HepG2 (cell line): ENCODE data around the gene MCMBP. TPM values are rescaled to one million over a fixed set of nuclear protein-coding genes. Genes with fewer than 3 reads are reported as not detected.
A peak's percentile ranks its signal among the peaks of the same experiment; 100 is the strongest.

Source experiments
- CAMTA2 ChIP-seq: sonication (generic); formaldehyde crosslinking; IDR thresholded peaks from 2 replicates; pipeline ENCODE4 v1.4.0; 2020; ENCODE audit warnings: mild to moderate bottlenecking, missing genetic modification reagents, borderline replicate concordance
- FOXK1 ChIP-seq: sonication (generic); formaldehyde crosslinking; IDR thresholded peaks from 2 replicates; pipeline ENCODE4 v1.4.0; 2020; ENCODE audit warnings: low read depth, missing genetic modification reagents, borderline replicate concordance
- GABPA ChIP-seq, 2 experiments: IDR thresholded peaks; 2 replicates each; pipeline ENCODE4 v1.6.1; 2011 to 2016; ENCODE audit warnings: low read depth in 2 of 2, low read length in 1 of 2, missing biosample characterization in 1 of 2, missing genetic modification characterization in 1 of 2
- HCFC1 ChIP-seq: fragments of 150-350 bp; IDR thresholded peaks from 2 replicates; pipeline ENCODE4 v1.6.1; 2014; ENCODE audit warnings: low read depth, low read length
- JUND ChIP-seq: sonication (generic); formaldehyde crosslinking; IDR thresholded peaks from 2 replicates; pipeline ENCODE4 v1.8.0; 2022; ENCODE audit warnings: mild to moderate bottlenecking, missing genetic modification reagents
- MTERF4 ChIP-seq: sonication (generic); formaldehyde crosslinking; IDR thresholded peaks from 2 replicates; pipeline ENCODE4 v1.8.0; 2023; ENCODE audit warnings: mild to moderate bottlenecking, missing genetic modification reagents
- NCOA2 ChIP-seq: sonication (generic); formaldehyde crosslinking; IDR thresholded peaks from 2 replicates; pipeline ENCODE4 v1.8.0; 2022; ENCODE audit warnings: inconsistent platforms
- RBM39 ChIP-seq: fragments of 200-400 bp; formaldehyde crosslinking; IDR thresholded peaks from one replicate; pipeline ENCODE4 v1.6.1; 2018; ENCODE audit warnings: antibody characterized with exemption, mild to moderate bottlenecking, low read depth, low read length; ENCODE audit not compliant: poor library complexity, severe bottlenecking
- ZFP82 ChIP-seq: sonication (generic); formaldehyde crosslinking; IDR thresholded peaks from 2 replicates; pipeline ENCODE4 v1.5.1; 2020; ENCODE audit warnings: mild to moderate bottlenecking, missing genetic modification reagents, borderline replicate concordance
- ZNF142 ChIP-seq: sonication (generic); formaldehyde crosslinking; IDR thresholded peaks from 2 replicates; pipeline ENCODE4 v1.4.0; 2020; ENCODE audit warnings: missing genetic modification reagents
- ZNF317 ChIP-seq: sonication (generic); formaldehyde crosslinking; IDR thresholded peaks from 2 replicates; pipeline ENCODE4 v1.5.0; 2020; ENCODE audit warnings: mild to moderate bottlenecking, missing genetic modification reagents
- ZNF34 ChIP-seq: sonication (generic); formaldehyde crosslinking; IDR thresholded peaks from 2 replicates; pipeline ENCODE4 v1.4.0; 2020; ENCODE audit warnings: mild to moderate bottlenecking, missing genetic modification reagents, borderline replicate concordance
- ZNF710 ChIP-seq: sonication (generic); formaldehyde crosslinking; IDR thresholded peaks from 2 replicates; pipeline ENCODE4 v1.5.0; 2020; ENCODE audit warnings: mild to moderate bottlenecking, missing genetic modification reagents, borderline replicate concordance
- ZNF780A ChIP-seq: sonication (generic); formaldehyde crosslinking; IDR thresholded peaks from 2 replicates; pipeline ENCODE4 v1.8.0; 2022; ENCODE audit warnings: mild to moderate bottlenecking, missing genetic modification reagents, moderate library complexity
- ZNF816 ChIP-seq: sonication (generic); formaldehyde crosslinking; IDR thresholded peaks from 2 replicates; pipeline ENCODE4 v1.8.0; 2022; ENCODE audit warnings: missing genetic modification reagents, mild to moderate bottlenecking, borderline replicate concordance
- polyA plus RNA-seq, 8 experiments: library from polyadenylated mRNA; depleted of rRNA in 3 of 8; stranded (reverse) in 7 of 8; unstranded in 1 of 8; fragments of >200 nt; fragmentation: Illumina TruSeq in 4 of 8; extraction: Trizol in 4 of 8; gene quantifications; 2 replicates each; pipeline versions ENCODE4 v1.2.1 to v1.2.3, GENCODE V29; 2011 to 2016; ENCODE audit warnings: low read depth in 4 of 8, missing spikeins in 1 of 8, mixed read lengths in 1 of 8; ENCODE audit not compliant: insufficient read depth in 1 of 8
- total RNA-seq, 5 experiments: library from RNA; depleted of rRNA; stranded (reverse); fragments of >200 nt; fragmentation: Illumina TruSeq; extraction: Trizol; gene quantifications; 2 replicates each; pipeline ENCODE4 v1.2.3, GENCODE V29; 2016; ENCODE audit warnings: low read depth in 1 of 5

Gene MCMBP
- total and polyA plus RNA-seq, 2 of the 13 experiments (the other 11 are each of a cell fraction or from before 2014, with no cell fraction given): 35.7 to 62.4 TPM

GRCh38 chr10:119872860-119873681 is 428 bp upstream of the MCMBP start (continued):
- TF ChIP-seq HCFC1: peak; percentile 71
- no peak for TF ChIP-seq ZNF142 (CRISPR knock-in tag)
- no peak for TF ChIP-seq ZNF780A (CRISPR knock-in tag)
- peak; percentile 64; the same call in 1 of the 2 replicates for TF ChIP-seq MTERF4 (CRISPR knock-in tag)
- 0 out of 2 replicates have a peak, but pooled peaks have one; percentile 16 for TF ChIP-seq FOXK1 (CRISPR knock-in tag)
- no peak for TF ChIP-seq ZFP82 (CRISPR knock-in tag)
- TF ChIP-seq NCOA2 (CRISPR knock-in tag): no peak
- TF ChIP-seq RBM39: no peak
- peak; percentile 74; the same call in 1 of the 2 replicates for TF ChIP-seq ZNF34 (CRISPR knock-in tag)
- peak; percentile 28; the same call in 1 of the 2 replicates for TF ChIP-seq GABPA (IDR thresholded peaks at IDR 0.05; ENCODE audit: low read depth, low read length)
- TF ChIP-seq GABPA (CRISPR knock-in tag; IDR thresholded peaks at IDR 0.05; ENCODE audit: low read depth): no peak
- TF ChIP-seq ZNF317 (CRISPR knock-in tag): peak; percentile 61; the same call in 1 of the 2 replicates
- TF ChIP-seq JUND (CRISPR knock-in tag): 0 out of 2 replicates have a peak, but pooled peaks have one; percentile 7
- no peak for TF ChIP-seq ZNF710 (CRISPR knock-in tag)
- 0 out of 2 replicates have a peak, but pooled peaks have one; percentile 40 for TF ChIP-seq CAMTA2 (CRISPR knock-in tag)
- peak; percentile 49; the same call in 1 of the 2 replicates for TF ChIP-seq ZNF816
